ENCODE results near the gene FBXL16. TPM values are rescaled to one million over a fixed set of nuclear protein-coding genes. Genes with fewer than 3 reads are reported as not detected.

The FBXL16 gene
- total RNA-seq, 2 donors from 2014 or later: 1.3 to 1.7 TPM

DNA sequence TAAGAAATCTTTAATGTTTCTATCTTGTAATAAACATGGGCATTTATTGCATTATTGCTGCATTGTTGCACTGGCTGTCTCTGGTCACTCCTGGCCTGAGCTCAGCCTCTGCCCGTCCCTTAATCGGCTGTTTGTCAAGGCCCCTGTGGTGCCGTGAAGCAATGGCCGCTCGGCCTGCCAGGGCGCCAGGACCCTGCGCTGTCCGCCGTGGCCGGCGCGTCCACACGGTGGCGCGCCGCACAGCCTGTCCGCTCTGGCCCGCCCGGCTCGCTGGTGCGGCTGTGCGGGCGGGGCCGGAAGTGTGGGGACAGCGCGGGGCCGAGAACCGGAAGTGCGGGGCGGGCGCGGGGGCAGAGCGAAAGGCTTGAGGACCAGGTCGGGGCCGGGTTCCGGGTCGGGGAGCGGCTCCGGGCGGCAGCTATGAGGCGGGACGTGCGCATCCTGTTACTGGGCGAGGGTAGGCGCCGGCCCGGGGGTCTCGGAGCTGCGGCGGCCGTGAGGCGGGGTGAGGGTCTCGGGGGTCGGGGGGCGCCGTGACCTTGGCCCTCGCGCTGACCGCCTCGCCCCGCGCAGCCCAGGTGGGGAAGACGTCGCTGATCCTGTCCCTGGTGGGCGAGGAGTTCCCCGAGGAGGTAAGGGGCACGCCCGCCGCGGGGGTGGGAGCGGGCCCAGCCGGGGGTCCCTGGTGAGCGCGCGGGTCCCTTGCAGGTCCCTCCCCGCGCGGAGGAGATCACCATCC, 37.7 kb downstream of the FBXL16 start, which contains the start of gene RHOT2:
RHOT2 (plus strand) TSS at position 353 of the 739 bp plus-strand sequence; CDS start at position 421, 68 bp downstream.
- peaks cover 37% of the 10 kb centered on the region for H3K36me3 ChIP-seq
- no peaks in the 10 kb centered on the region for H3K27me3 ChIP-seq
- DNase-seq (ENCODE audit: low spot score): peak; percentile 91
- TF ChIP-seq, protein P1, sequence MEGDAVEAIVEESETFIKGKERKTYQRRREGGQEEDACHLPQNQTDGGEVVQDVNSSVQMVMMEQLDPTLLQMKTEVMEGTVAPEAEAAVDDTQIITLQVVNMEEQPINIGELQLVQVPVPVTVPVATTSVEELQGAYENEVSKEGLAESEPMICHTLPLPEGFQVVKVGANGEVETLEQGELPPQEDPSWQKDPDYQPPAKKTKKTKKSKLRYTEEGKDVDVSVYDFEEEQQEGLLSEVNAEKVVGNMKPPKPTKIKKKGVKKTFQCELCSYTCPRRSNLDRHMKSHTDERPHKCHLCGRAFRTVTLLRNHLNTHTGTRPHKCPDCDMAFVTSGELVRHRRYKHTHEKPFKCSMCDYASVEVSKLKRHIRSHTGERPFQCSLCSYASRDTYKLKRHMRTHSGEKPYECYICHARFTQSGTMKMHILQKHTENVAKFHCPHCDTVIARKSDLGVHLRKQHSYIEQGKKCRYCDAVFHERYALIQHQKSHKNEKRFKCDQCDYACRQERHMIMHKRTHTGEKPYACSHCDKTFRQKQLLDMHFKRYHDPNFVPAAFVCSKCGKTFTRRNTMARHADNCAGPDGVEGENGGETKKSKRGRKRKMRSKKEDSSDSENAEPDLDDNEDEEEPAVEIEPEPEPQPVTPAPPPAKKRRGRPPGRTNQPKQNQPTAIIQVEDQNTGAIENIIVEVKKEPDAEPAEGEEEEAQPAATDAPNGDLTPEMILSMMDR (IDR thresholded peaks at IDR 0.05): peak; percentile 96 to 97
- peak within 1 kb of the TSS; percentile 99 to 100 for H3K4me3 ChIP-seq
- peaks cover 0 to 23% of the 10 kb centered on the region in 2 donors for H3K4me1 ChIP-seq
- peak within 1 kb of the TSS; percentile 90 to 92 for H3K27ac ChIP-seq
- H3K9me3 ChIP-seq: no peaks in the 10 kb centered on the region

DNA sequence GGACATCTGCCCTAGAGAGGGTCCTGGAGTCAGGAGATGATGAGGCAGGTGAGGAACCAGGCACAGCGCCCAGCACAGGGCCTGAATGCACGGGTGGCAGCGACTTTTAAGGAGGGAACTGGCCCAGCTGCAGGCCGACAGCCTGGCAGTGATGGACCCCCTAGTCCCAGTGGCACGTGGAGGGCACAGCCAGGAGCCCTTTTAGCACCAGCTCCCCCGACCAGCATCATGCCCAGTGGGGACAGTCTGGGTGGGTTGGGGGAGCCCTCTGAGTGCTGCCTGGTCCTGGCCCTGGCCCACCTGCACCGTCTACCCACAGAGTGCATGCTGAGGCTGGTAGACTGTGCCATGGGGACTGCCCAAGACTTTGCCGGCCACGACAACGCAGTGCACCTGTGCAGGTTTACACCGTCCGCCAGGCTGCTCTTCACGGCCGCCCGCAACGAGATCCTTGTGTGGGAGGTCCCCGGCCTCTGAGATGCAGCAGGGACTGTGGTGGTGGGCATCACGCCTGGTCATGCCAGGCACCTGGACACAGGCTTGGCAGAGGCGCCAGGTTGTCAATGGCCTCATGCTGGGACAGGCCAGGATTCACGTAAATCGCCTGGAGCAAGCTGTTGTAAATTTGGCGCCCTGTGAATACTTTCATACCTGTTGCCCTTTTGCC, 38.4 kb downstream of the FBXL16 start:
- TF ChIP-seq, protein P1 (IDR thresholded peaks at IDR 0.05): no peak
- Histone ChIP-seq H3K27ac (peak overlapping the region; percentile 90 to 92), H3K4me3 (peak overlapping the region in 1 of 2 donors; percentile 100), H3K27me3 (no peaks in the 10 kb centered on the region), H3K36me3 (peaks cover 30% of the 10 kb centered on the region), H3K9me3 (no peaks in the 10 kb centered on the region), H3K4me1 (peaks cover 0 to 23% of the 10 kb centered on the region in 2 donors)
- no peak for DNase-seq (ENCODE audit: low spot score)

DNA sequence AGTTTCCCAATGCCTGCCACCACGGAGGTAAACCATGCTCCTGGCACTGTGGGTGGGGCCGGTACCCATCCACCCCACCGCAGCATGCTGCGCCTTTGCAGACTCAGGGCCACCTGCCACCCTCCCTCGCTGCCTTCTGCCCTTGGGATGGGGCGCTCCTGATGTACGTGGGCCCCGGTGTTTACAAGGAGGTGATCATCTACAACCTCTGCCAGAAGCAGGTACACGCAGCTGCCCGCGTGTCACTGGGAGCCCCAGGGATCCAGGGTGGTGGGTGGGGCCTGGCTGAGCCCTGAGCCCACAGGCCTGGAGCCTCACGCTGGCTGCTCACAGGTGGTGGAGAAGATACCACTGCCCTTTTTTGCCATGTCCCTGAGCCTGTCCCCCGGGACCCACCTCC, 39.0 kb downstream of the FBXL16 start:
- Histone ChIP-seq H3K9me3 (no peaks in the 10 kb centered on the region), H3K4me1 (peaks cover 0 to 24% of the 10 kb centered on the region in 2 donors), H3K27me3 (no peaks in the 10 kb centered on the region), H3K27ac (no peak overlapping the region), H3K36me3 (peaks cover 23% of the 10 kb centered on the region), H3K4me3 (no peak overlapping the region)
- TF ChIP-seq, protein P1 (IDR thresholded peaks at IDR 0.05): no peak
- no peak for DNase-seq (ENCODE audit: low spot score)

DNA sequence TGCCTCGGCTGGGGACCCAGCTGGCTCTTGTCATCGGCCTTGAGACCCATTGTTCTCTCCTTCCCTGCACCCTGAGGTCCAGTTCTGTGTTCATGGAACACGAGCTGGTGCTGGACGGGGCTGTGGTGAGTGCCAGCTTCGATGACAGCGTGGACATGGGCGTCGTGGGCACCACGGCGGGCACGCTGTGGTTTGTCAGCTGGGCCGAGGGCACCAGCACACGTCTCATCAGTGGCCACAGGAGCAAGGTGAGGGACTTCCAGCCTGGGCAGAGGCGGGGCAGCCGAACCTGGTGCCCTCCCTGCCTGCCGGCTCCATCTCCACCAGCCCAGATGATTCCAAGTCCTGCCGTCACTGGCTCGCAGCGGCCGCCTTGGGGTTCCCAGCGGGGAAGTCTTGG, 43.0 kb downstream of the FBXL16 start:
- TF ChIP-seq, protein P1 (IDR thresholded peaks at IDR 0.05): no peak
- Histone ChIP-seq H3K27me3 (no peaks in the 10 kb centered on the region), H3K4me3 (no peak overlapping the region), H3K27ac (no peak overlapping the region), H3K4me1 (peaks cover 0 to 20% of the 10 kb centered on the region in 2 donors), H3K36me3 (no peaks in the 10 kb centered on the region), H3K9me3 (no peaks in the 10 kb centered on the region)
- no peak for DNase-seq (ENCODE audit: low spot score)

DNA sequence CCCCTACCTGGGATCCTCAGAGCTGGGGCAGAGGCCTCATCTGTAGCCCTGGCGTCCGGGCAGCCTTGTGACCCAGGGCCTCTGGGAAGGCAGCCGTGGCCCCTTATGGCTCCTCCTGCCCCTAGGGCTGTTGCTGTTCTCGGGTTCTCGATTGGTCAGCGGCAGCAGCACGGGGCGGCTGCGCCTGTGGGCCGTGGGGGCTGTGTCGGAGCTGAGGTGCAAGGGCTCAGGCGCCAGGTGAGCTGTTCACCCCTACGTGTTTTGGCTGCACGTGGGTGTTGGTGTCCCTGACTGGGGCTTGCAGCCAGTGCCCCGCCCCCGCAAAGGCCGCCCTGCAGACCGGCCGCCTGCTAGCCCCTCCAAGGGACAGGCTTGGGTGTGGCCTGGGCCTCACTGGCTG, 43.5 kb downstream of the FBXL16 start:
- H3K9me3 ChIP-seq: no peaks in the 10 kb centered on the region
- no peaks in the 10 kb centered on the region for H3K36me3 ChIP-seq
- H3K4me1 ChIP-seq: peaks cover 0 to 15% of the 10 kb centered on the region in 2 donors
- TF ChIP-seq, protein P1 (IDR thresholded peaks at IDR 0.05): no peak
- H3K27me3 ChIP-seq: no peaks in the 10 kb centered on the region
- no peak for DNase-seq (ENCODE audit: low spot score)
- no peak overlapping the region for H3K27ac ChIP-seq
- no peak overlapping the region for H3K4me3 ChIP-seq

Data from right atrium auricular region (tissue), 2 donors.